Left ventricle myocardium inferior (tissue), 1 donor: Measurements from ENCODE around the gene NINL. TPM values are rescaled to one million over a fixed set of nuclear protein-coding genes. Genes with fewer than 3 reads are reported as not detected.
"Not testable (repeated sequence)": the region's sequence is repeated elsewhere in the genome, so short reads cannot be mapped to it uniquely, and the experiment has no call there.

Source experiments
- DNase-seq: peaks from one replicate; pipeline ENCODE4 v3.0.0-alpha.2; 2020
- H3K27ac ChIP-seq: fragments of 200-600 bp; replicated peaks from 2 replicates; pipeline ENCODE4 v1.8.0; 2021
- H3K27me3 ChIP-seq: fragments of 200-600 bp; 2 replicates; pipeline ENCODE4 v1.8.0; 2021; ENCODE audit warnings: low read depth
- H3K36me3 ChIP-seq: fragments of 200-600 bp; 2 replicates; pipeline ENCODE4 v1.8.0; 2021
- H3K4me1 ChIP-seq: fragments of 200-600 bp; 2 replicates; pipeline ENCODE4 v1.8.0; 2021
- H3K4me3 ChIP-seq: fragments of 200-600 bp; 2 replicates; pipeline ENCODE4 v1.8.0; 2021; ENCODE audit warnings: mild to moderate bottlenecking, moderate library complexity
- H3K9me3 ChIP-seq: fragments of 200-600 bp; replicated peaks from 2 replicates; pipeline ENCODE4 v1.8.0; 2021
- intact Hi-C: fragments of 100-400 bp; cut with micrococcal nuclease; formaldehyde crosslinking; loops from one replicate; pipeline ENCODE4 v1.11.0; 2022
- total RNA-seq: library from RNA; stranded (reverse); fragmentation: NEBNext Ultra II Directional; extraction: Animal tissue kit (Norgen Biotek cat#: 25700); gene quantifications from one replicate; pipeline ENCODE4 v1.2.1, GENCODE V29; 2021
- TF ChIP-seq, protein P1 (sequence below): fragments of 200-600 bp; IDR thresholded peaks from 2 replicates; pipeline ENCODE4 v1.8.0; 2021; ENCODE audit warnings: antibody characterized with exemption, mild to moderate bottlenecking, borderline replicate concordance
- donor health status: DM: no; HTN: yes; CAD: no; lungs with severe emphysema.

Gene NINL
- total RNA-seq, 1 donor from 2014 or later = 1.8 TPM

DNA sequence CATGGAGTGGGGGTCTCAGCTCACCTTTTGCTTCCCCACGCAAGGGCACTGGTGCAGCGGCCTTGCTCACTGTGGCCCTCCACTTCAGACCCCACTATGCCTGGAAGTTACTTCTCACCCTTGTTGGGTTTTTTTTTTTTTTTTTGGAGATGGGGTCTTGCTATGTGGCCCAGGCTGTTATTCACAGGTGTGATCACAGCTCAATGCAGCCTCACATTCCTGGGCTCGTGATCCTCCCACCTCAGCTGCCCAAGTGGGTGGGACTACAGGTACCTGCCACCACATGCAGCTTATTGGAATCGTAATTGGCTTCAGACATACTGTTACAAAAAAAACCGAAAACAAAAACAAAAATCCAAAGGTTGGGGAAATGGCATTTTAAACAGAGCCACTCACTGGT is 32.4 kb downstream of the NINL start:
- H3K27ac ChIP-seq = no peak overlapping the region
- intact Hi-C loops = no loop called here
- no peaks in the 10 kb centered on the region for H3K36me3 ChIP-seq
- no peaks in the 10 kb centered on the region for H3K27me3 ChIP-seq
- TF ChIP-seq, protein P1, sequence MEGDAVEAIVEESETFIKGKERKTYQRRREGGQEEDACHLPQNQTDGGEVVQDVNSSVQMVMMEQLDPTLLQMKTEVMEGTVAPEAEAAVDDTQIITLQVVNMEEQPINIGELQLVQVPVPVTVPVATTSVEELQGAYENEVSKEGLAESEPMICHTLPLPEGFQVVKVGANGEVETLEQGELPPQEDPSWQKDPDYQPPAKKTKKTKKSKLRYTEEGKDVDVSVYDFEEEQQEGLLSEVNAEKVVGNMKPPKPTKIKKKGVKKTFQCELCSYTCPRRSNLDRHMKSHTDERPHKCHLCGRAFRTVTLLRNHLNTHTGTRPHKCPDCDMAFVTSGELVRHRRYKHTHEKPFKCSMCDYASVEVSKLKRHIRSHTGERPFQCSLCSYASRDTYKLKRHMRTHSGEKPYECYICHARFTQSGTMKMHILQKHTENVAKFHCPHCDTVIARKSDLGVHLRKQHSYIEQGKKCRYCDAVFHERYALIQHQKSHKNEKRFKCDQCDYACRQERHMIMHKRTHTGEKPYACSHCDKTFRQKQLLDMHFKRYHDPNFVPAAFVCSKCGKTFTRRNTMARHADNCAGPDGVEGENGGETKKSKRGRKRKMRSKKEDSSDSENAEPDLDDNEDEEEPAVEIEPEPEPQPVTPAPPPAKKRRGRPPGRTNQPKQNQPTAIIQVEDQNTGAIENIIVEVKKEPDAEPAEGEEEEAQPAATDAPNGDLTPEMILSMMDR = no peak
- no peak for DNase-seq
- peaks cover 12% of the 10 kb centered on the region for H3K4me1 ChIP-seq
- no peaks in the 10 kb centered on the region for H3K9me3 ChIP-seq
- H3K4me3 ChIP-seq = no peak overlapping the region

DNA sequence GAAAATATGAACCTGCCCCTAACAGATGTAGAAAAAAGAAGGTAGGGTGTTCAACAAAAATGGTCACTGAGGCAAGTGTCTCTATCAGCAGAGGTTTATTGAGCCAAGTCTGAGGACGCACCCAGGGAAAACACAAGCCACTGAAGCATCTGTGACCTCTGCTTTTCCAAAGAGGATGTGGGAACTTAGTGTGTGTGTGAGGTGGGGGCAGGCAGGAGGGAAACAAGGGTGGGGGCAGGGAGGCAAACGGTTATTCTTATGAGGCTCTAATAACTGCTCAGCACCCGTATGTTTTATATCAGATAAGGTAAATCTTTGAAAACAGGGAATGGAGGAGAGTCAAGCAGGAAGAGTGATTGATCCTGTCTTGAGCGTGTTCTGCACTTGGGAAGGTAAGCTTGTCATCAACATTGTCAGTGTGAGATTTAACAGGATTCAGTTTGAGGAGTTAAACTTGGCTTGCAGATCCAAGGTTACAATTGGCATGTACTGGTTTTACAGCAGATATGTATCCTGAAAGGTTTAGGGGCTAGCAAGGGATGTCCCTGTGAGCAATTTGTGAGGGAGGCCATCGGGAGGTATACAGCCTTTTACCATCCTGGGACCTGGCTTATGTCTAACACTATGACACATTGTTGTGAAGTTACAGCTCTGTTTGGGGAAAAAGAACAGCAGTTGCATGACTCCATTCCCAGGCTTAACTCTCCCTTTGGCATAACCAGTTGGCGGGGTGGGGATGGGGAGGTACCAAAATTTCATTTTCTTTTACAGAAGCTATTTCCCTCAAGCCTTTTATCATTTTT is 33.7 kb downstream of the NINL start:
- Histone ChIP-seq H3K27ac (no peak overlapping the region), H3K27me3 (no peaks in the 10 kb centered on the region), H3K36me3 (no peaks in the 10 kb centered on the region), H3K4me3 (no peak overlapping the region), H3K9me3 (no peaks in the 10 kb centered on the region), H3K4me1 (peaks cover 12% of the 10 kb centered on the region)
- intact Hi-C loops = no loop called here
- no peak for DNase-seq
- TF ChIP-seq, protein P1 = no peak

DNA sequence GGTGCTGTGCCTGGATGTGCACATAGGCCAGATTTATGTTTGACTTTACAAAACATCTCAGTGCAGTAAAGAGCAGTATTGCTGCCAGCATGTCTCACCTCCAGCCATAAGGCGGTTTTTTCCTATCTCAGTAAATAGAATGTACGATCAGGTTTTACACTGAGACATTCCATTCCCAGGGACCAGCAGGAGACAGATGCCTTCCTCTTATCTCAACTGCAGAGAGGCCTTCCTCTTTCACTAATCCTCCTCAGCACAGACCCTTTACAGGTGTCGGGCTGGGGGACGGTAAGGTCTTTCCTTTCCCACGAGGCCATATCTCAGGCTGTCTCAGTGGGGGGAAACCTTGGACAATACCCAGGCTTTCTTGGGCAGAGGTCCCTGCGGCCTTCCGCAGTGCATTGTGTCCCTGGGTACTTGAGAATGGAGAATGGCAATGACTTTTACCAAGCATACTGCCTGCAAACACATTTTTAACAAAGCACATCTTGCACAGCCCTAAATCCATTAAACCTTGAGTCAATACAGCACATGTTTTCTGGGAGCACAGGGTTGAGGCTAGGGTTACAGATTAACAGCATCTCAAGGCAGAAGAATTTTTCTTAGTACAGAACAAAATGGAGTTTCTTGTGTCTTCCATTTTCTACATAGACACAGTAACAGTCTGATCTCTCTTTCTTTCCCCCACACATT is 34.5 kb downstream of the NINL start:
- peaks cover 12% of the 10 kb centered on the region for H3K4me1 ChIP-seq
- H3K9me3 ChIP-seq, H3K27me3 ChIP-seq, H3K36me3 ChIP-seq, H3K4me3 ChIP-seq, H3K27ac ChIP-seq, intact Hi-C loops, DNase-seq: not testable (repeated sequence)

DNA sequence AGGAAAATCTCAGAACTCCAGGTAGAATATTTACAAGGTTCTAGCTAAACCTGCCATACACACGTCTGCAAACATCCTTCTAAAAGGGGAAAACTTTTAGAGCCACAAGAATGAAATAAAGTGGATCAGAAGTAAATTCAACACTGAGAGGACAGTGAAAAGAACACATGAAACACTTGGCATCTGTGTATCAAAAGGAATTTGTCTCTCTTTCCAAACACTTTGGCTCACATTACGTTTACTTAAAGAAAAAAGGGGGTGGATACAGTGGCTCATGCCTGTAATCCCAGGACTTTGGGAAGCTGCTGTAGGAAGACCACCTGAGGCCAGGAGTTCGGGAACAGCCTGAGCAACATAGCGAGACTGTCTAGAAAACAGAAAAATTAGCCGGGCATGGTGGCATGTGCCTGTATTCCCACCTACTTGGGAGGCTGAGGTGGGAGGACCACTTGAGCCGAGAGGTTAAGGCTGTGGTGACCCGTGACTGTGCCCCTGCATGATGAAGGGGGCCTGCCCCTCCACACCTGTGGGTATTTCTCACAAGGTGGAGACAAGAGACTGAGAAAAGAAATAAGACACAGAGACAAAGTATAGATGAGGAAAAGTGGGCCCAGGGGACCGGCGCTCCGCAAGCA is 35.4 kb downstream of the NINL start:
- peaks cover 12% of the 10 kb centered on the region for H3K4me1 ChIP-seq
- no peaks in the 10 kb centered on the region for H3K36me3 ChIP-seq
- no peaks in the 10 kb centered on the region for H3K27me3 ChIP-seq
- DNase-seq = no peak
- no peaks in the 10 kb centered on the region for H3K9me3 ChIP-seq
- H3K27ac ChIP-seq = no peak overlapping the region
- intact Hi-C loops = no loop called here
- H3K4me3 ChIP-seq = no peak overlapping the region
- TF ChIP-seq, protein P1 = no peak

DNA sequence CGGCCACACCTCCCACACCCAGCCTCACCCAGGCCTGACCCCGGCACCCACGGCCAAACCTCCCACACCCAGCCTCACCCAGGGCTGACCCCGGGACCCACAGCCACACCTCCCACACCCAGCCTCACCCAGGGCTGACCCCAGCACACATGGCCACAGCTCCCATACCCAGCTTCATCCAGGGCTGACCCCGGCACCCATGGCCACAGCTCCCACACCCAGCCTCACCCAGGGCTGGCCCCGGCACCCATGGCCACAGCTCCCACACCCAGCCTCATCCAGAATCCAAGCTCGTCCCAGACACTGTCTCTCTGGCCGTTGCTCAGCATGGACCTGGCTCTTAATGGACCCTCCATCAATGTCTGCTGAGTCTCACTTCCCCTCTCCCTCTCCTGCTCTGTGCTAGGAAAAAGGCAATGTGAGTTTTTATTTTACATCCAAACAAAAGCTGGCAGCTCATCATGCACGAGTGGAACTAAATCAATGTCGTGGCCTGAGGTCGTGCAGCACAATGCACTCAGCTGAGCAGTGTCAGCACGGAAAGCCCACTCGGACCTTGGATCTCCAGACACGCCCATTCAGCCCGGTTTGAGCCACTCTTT is 36.1 kb downstream of the NINL start:
- Histone ChIP-seq H3K36me3 (no peaks in the 10 kb centered on the region), H3K27ac (no peak overlapping the region), H3K4me1 (peaks cover 12% of the 10 kb centered on the region), H3K27me3 (no peaks in the 10 kb centered on the region), H3K9me3 (no peaks in the 10 kb centered on the region), H3K4me3 (no peak overlapping the region)
- TF ChIP-seq, protein P1 = no peak
- intact Hi-C loops = no loop called here
- DNase-seq = no peak
